ENCODE results near the gene BLCAP. TPM values are rescaled to one million over a fixed set of nuclear protein-coding genes. Genes with fewer than 3 reads are reported as not detected.

Gene BLCAP
- total RNA-seq, 1 donor from 2014 or later = 42.7 TPM

DNA sequence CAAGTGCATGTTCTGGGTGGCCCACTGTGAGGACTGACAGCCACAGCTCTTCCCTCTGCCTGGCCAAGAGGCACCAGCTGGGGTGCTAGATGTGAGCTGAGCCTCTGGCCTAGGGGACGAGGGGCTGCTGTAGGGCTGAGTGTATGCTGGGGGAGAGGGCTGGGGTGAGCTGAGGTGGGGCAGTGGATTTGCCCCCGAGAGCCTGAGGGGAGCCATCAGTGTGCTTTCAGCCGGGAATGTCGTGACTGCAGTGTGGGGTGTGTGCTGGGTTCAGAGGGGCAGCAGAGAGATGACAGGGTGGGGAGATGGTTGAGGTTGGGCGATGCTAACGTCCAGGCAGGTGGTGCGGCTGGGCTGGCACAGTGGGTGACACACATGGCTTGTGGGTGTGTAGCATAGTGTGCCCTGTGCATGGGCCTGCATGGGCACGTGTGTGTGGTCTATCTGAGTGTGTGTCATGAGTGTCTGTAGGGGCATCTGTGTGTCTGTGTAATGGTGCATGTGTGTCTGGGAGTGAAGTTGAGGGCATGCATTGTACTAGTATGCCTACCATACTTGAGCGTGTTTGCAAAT lies 46.0 kb upstream of the BLCAP start:
- Mint-ChIP-seq H3K4me3 (ENCODE audit: low read depth) (no peak overlapping the region), H3K9me3 (ENCODE audit: low read depth) (no peaks in the 10 kb centered on the region), H3K27me3 (peaks cover 20% of the 10 kb centered on the region), H3K4me1 (ENCODE audit: low read depth) (no peaks in the 10 kb centered on the region), H3K27ac (peak overlapping the region; percentile 73), H3K36me3 (ENCODE audit: insufficient read depth) (no peaks in the 10 kb centered on the region)
- DNase-seq (ENCODE audit: low spot score, unreplicated experiment) = no peak
- TF ChIP-seq, protein P1, sequence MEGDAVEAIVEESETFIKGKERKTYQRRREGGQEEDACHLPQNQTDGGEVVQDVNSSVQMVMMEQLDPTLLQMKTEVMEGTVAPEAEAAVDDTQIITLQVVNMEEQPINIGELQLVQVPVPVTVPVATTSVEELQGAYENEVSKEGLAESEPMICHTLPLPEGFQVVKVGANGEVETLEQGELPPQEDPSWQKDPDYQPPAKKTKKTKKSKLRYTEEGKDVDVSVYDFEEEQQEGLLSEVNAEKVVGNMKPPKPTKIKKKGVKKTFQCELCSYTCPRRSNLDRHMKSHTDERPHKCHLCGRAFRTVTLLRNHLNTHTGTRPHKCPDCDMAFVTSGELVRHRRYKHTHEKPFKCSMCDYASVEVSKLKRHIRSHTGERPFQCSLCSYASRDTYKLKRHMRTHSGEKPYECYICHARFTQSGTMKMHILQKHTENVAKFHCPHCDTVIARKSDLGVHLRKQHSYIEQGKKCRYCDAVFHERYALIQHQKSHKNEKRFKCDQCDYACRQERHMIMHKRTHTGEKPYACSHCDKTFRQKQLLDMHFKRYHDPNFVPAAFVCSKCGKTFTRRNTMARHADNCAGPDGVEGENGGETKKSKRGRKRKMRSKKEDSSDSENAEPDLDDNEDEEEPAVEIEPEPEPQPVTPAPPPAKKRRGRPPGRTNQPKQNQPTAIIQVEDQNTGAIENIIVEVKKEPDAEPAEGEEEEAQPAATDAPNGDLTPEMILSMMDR (IDR thresholded peaks at IDR 0.05; ENCODE audit: unreplicated experiment) = no peak

DNA sequence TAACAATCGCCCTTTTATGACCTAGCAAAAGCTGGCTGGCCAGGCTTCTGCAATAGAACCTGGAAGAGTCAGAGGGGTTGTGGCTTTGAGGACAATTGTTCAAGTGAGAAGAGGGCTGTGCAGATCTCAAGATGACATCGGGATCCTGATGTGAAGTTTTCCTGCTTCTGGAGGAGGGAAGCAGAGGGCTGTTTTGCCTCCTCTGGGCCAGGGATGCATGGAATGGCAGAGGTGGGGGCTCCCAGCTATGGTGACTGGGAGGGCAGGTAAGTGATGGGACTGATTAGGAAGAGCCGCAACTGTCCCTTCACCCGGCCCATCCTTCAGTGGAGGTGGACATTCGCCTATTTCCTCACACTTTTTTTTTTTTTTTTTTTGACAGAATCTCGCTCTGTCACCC lies 43.4 kb upstream of the BLCAP start:
- peaks cover 8% of the 10 kb centered on the region for H3K4me1 Mint-ChIP-seq (ENCODE audit: low read depth)
- no peaks in the 10 kb centered on the region for H3K36me3 Mint-ChIP-seq (ENCODE audit: insufficient read depth)
- TF ChIP-seq, protein P1 (IDR thresholded peaks at IDR 0.05; ENCODE audit: unreplicated experiment) = no peak
- no peak overlapping the region for H3K27ac Mint-ChIP-seq
- H3K9me3 Mint-ChIP-seq (ENCODE audit: low read depth) = no peaks in the 10 kb centered on the region
- peaks cover 31% of the 10 kb centered on the region for H3K27me3 Mint-ChIP-seq
- no peak for DNase-seq (ENCODE audit: low spot score, unreplicated experiment)
- H3K4me3 Mint-ChIP-seq (ENCODE audit: low read depth) = no peak overlapping the region

DNA sequence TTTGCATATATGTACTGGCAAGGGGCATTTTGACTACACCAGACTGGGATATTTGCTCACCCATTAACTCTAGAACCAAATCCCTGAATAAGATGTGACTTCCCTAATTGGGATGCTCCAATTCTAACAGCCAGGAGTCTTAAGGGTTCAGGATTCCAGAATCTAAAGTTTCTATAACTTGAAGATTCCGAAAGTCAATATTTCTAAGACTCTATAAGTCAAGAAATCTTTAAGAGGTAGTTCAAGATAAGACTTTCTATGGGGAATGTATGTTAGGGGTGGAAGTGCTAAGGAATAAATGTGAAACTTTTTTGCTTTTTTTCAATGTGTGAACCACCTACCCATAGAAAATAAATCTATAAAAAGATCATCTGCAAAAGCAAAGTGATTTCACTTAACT lies 42.7 kb upstream of the BLCAP start:
- Mint-ChIP-seq H3K27ac (no peak overlapping the region), H3K27me3 (peaks cover 34% of the 10 kb centered on the region), H3K4me3 (ENCODE audit: low read depth) (no peak overlapping the region), H3K4me1 (ENCODE audit: low read depth) (peaks cover 8% of the 10 kb centered on the region), H3K36me3 (ENCODE audit: insufficient read depth) (no peaks in the 10 kb centered on the region), H3K9me3 (ENCODE audit: low read depth) (no peaks in the 10 kb centered on the region)
- TF ChIP-seq, protein P1 (IDR thresholded peaks at IDR 0.05; ENCODE audit: unreplicated experiment) = no peak
- DNase-seq (ENCODE audit: low spot score, unreplicated experiment) = no peak

DNA sequence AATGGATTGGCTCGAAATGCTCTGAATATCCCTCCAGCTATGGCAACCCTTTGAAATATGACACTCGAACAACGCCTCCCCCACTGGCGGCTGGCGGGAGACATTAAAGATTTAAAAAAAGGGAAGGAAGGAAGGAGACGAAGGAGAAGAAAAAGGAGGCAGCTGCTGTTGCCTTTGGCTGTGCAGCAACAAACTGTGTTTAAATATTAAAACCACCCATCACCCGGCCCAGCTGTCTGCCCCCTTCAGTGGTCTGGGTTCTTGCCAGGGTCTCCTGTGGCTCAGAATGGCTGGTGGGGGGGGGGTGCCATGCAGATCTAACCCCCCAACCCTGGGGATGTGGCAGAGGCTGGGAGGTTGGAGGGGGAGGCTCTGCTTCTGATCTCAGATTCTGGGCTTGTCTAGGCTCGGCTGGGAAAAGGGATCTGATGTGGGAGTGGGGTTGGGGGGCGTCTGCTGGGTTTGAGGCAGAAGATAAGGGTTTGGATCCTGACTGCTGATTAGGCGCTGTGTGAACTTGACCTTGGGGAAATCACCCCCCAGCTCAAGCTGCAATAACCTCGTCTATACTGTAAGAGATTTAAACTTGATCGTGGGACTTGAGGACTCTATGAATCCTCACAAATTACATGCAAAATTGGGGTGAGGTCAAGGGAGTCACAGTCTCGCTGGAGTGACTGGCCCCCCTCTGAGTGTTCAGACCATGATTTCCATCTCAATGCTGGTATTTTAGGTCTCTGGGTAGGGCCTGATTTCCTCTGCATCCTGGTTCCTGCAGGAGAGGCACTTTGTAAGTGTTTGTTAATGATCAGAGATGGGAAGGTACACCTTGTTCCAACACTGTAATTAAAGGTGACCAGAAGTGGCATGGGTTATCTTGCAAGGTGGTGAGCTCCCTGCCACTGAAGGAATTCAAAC lies 40.3 kb upstream of the BLCAP start:
- H3K4me3 Mint-ChIP-seq (ENCODE audit: low read depth) = no peak overlapping the region
- no peak overlapping the region for H3K27ac Mint-ChIP-seq
- DNase-seq (ENCODE audit: low spot score, unreplicated experiment) = no peak
- H3K9me3 Mint-ChIP-seq (ENCODE audit: low read depth) = no peaks in the 10 kb centered on the region
- TF ChIP-seq, protein P1 (IDR thresholded peaks at IDR 0.05; ENCODE audit: unreplicated experiment) = no peak
- H3K36me3 Mint-ChIP-seq (ENCODE audit: insufficient read depth) = no peaks in the 10 kb centered on the region
- peaks cover 39% of the 10 kb centered on the region for H3K27me3 Mint-ChIP-seq
- H3K4me1 Mint-ChIP-seq (ENCODE audit: low read depth) = peaks cover 9% of the 10 kb centered on the region

DNA sequence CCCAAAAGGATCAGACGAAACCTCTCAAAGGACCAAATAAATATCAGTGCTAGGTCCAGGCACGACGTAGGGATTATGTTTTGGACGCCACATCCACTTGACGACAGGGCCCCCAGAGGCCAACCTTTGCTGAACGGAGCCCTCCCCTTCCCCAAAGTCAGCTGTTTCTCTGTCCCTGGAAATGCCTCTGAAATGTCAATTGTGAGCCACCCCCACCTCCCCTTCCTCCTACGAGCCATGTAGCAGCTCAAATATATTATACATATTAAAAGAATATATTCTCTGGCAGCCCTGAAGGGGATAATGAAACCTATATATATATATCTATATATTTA lies 39.6 kb upstream of the BLCAP start:
- Mint-ChIP-seq H3K4me1 (ENCODE audit: low read depth) (peaks cover 9% of the 10 kb centered on the region), H3K36me3 (ENCODE audit: insufficient read depth) (no peaks in the 10 kb centered on the region), H3K27me3 (peaks cover 39% of the 10 kb centered on the region), H3K9me3 (ENCODE audit: low read depth) (no peaks in the 10 kb centered on the region), H3K4me3 (ENCODE audit: low read depth) (no peak overlapping the region), H3K27ac (no peak overlapping the region)
- no peak for DNase-seq (ENCODE audit: low spot score, unreplicated experiment)
- TF ChIP-seq, protein P1 (IDR thresholded peaks at IDR 0.05; ENCODE audit: unreplicated experiment) = no peak
